PC-3 (cell line): Measurements from ENCODE around the gene AKAP14. TPM values are rescaled to one million over a fixed set of nuclear protein-coding genes. Genes with fewer than 3 reads are reported as not detected.

Experiments
- ATAC-seq: fragments of 200-7000 bp; cut with Tn5 transposase; 2 replicates; pipeline ENCODE4 v1.9.1; 2020; ENCODE audit warnings: mild to moderate bottlenecking, moderate library complexity
- BruUV-seq: library from RNA; stranded (reverse); fragments of 400-500 nt; replicated peaks from 2 replicates; lab custom pipeline; 2021; lab: Mats Ljungman, UMichigan
- CTCF ChIA-PET: fragments of 300-600 bp; sonication (Branson Sonifier 250); formaldehyde crosslinking; loops from one replicate; lab custom pipeline; 2022; ENCODE audit warnings: antibody characterized with exemption; lab: Charles Lee
- POLR2A ChIA-PET: fragments of 300-600 bp; sonication (Branson Sonifier 250); formaldehyde crosslinking; loops from one replicate; lab custom pipeline; 2022; ENCODE audit warnings: antibody characterized with exemption; ENCODE audit not compliant: unreplicated experiment; lab: Charles Lee
- DNase-seq: peaks from one replicate; pipeline ENCODE4 v3.0.0-alpha.2; 2015
- H2AFZ ChIP-seq: fragments of 300-600 bp; sonication (generic); 2 replicates; pipeline ENCODE4 v1.6.0; 2016; ENCODE audit warnings: antibody characterized with exemption, low read length
- H3F3A ChIP-seq: fragments of 300-600 bp; sonication (generic); one replicate; pipeline ENCODE4 v1.6.0; 2017; ENCODE audit warnings: antibody characterized with exemption, low read length, control low read depth, mild to moderate bottlenecking; ENCODE audit not compliant: unreplicated experiment
- H3K27ac ChIP-seq: fragments of 300-600 bp; sonication (generic); 2 replicates; pipeline ENCODE4 v1.5.1; 2016; ENCODE audit warnings: mild to moderate bottlenecking, low read length
- H3K27me3 ChIP-seq: fragments of 300-600 bp; sonication (generic); 2 replicates; pipeline ENCODE4 v1.6.1; 2016; ENCODE audit warnings: low read length, mixed read lengths
- H3K36me3 ChIP-seq: fragments of 300-600 bp; sonication (generic); 2 replicates; pipeline ENCODE4 v1.6.1; 2016; ENCODE audit warnings: low read depth, mixed run types, low read length, mixed read lengths
- H3K4me1 ChIP-seq: fragments of 300-600 bp; sonication (generic); 2 replicates; pipeline ENCODE4 v1.5.1; 2016; ENCODE audit warnings: low read length; ENCODE audit not compliant: insufficient read depth
- H3K4me2 ChIP-seq: fragments of 300-600 bp; sonication (generic); 2 replicates; pipeline ENCODE4 v1.6.0; 2016; ENCODE audit warnings: low read length
- H3K4me3 ChIP-seq: fragments of 300-600 bp; sonication (generic); 2 replicates; pipeline ENCODE4 v1.5.1; 2016; ENCODE audit warnings: mild to moderate bottlenecking, low read length, mixed read lengths
- H3K79me2 ChIP-seq: fragments of 300-600 bp; sonication (generic); 2 replicates; pipeline ENCODE4 v1.6.1; 2017; ENCODE audit warnings: low read length, mixed read lengths
- H3K9ac ChIP-seq: fragments of 300-600 bp; sonication (generic); 2 replicates; pipeline ENCODE4 v1.6.0; 2016; ENCODE audit warnings: mild to moderate bottlenecking, low read length
- H3K9me2 ChIP-seq: fragments of 300-600 bp; sonication (generic); replicated peaks from 2 replicates; pipeline ENCODE4 v1.6.1; 2016; ENCODE audit warnings: mixed run types, low read length, mixed read lengths
- H3K9me3 ChIP-seq: fragments of 300-600 bp; sonication (generic); 2 replicates; pipeline ENCODE4 v1.6.1; 2016; ENCODE audit warnings: low read length, mixed read lengths
- H4K20me1 ChIP-seq: fragments of 300-600 bp; sonication (generic); 2 replicates; pipeline ENCODE4 v1.6.1; 2016; ENCODE audit warnings: low read length, mixed read lengths
- CTCF ChIP-seq: fragments of 300-600 bp; sonication (generic); conservative IDR thresholded peaks from 2 replicates; pipeline ENCODE4 v1.5.1; 2017; ENCODE audit warnings: antibody characterized with exemption, low read depth, mild to moderate bottlenecking, low read length
- EZH2 ChIP-seq: fragments of 300-600 bp; sonication (generic); IDR thresholded peaks from one replicate; pipeline ENCODE4 v1.6.1; 2017; ENCODE audit warnings: antibody characterized with exemption, mild to moderate bottlenecking, low read length; ENCODE audit not compliant: unreplicated experiment
- EZH2phosphoT487 ChIP-seq: fragments of 300-600 bp; sonication (generic); IDR thresholded peaks from 2 replicates; pipeline ENCODE4 v1.6.1; 2018; ENCODE audit warnings: mild to moderate bottlenecking, antibody characterized with exemption, low read length, borderline replicate concordance
- intact Hi-C: fragments of 100-400 bp; cut with micrococcal nuclease; formaldehyde crosslinking; loops from 2 replicates; pipeline ENCODE4 v1.9.0; 2023
- total RNA-seq: library from RNA; depleted of rRNA; stranded (reverse); fragments of >200 nt; gene quantifications from 2 replicates; pipeline ENCODE4 v1.2.3, GENCODE V29; 2014

The AKAP14 gene
- total RNA-seq, 1 experiment from 2014 or later, result not detected

- no peaks in the 10 kb centered on the region for H4K20me1 ChIP-seq
- no peaks in the 10 kb centered on the region for H3K36me3 ChIP-seq
- ATAC-seq (peak; percentile 27; the same call in 1 of the 2 replicates), DNase-seq (peak; percentile 7)
- TF ChIP-seq CTCF (no peak), EZH2phosphoT487 (no peak), EZH2 (no peak)
- H3K27me3 ChIP-seq, result no peaks in the 10 kb centered on the region
- H3K4me1 ChIP-seq, result no peaks in the 10 kb centered on the region
- CTCF ChIA-PET, result no interaction called here
- no peak overlapping the region for H3K9ac ChIP-seq
- no peak overlapping the region for H3K27ac ChIP-seq
- no peaks in the 10 kb centered on the region for H3K9me3 ChIP-seq
- BruUV-seq, result no TSS peak
- H3K79me2 ChIP-seq, result no peaks in the 10 kb centered on the region
- no peaks in the 10 kb centered on the region for H3F3A ChIP-seq
- H3K4me2 ChIP-seq, result no peak overlapping the region
- H3K9me2 ChIP-seq, result no peaks in the 10 kb centered on the region
- intact Hi-C loops, result no loop called here
- POLR2A ChIA-PET, result no interaction called here
- no peak overlapping the region for H3K4me3 ChIP-seq
- no peak overlapping the region for H2AFZ ChIP-seq
Measured at GRCh38 chrX:119899125-119899524, 3.4 kb downstream of the AKAP14 start.

- Histone ChIP-seq H3K79me2 (no peaks in the 10 kb centered on the region), H3K27me3 (no peaks in the 10 kb centered on the region), H3K9ac (no peak overlapping the region), H3K4me1 (no peaks in the 10 kb centered on the region), H3K9me2 (no peaks in the 10 kb centered on the region), H3K4me3 (no peak overlapping the region), H3K4me2 (no peak overlapping the region), H3K9me3 (no peaks in the 10 kb centered on the region), H3K36me3 (no peaks in the 10 kb centered on the region), H4K20me1 (no peaks in the 10 kb centered on the region), H3K27ac (no peak overlapping the region), H3F3A (no peaks in the 10 kb centered on the region), H2AFZ (no peak overlapping the region)
- TF ChIP-seq EZH2 (no peak), EZH2phosphoT487 (no peak), CTCF (no peak)
- no TSS peak for BruUV-seq
- no peak for ATAC-seq
- intact Hi-C loops, result no loop called here
- POLR2A ChIA-PET, result interaction anchor here (0.7 kb wide), 1 partner anchor 162 kb away, joined by 6 read pairs; no protein-coding TSS in a partner anchor
- CTCF ChIA-PET, result no interaction called here
- DNase-seq, result no peak
Measured at GRCh38 chrX:119900976-119901375, 5.3 kb downstream of the AKAP14 start.

DNA sequence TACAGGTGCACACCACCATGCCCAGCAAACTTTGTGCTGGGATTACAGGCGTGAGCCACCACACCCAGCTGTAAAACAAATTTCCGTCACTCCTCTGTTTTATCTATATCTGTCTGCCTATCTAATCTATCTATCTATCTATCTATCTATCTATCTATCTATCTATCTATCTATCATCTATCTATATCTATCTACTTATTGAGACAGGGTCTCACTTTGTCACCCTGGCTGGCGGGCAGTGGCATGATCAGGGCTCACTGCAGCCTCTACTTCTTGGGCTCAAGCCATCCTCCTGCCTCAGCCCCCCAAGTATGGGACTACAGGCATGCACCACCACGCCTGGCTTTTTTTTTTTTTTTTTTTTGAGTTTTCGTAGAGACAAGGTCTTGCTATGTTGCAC lies 20.6 kb downstream of the AKAP14 start:
- Histone ChIP-seq H3K4me3 (no peak overlapping the region), H2AFZ (no peak overlapping the region), H3F3A (no peaks in the 10 kb centered on the region), H3K4me2 (no peak overlapping the region), H3K27ac (no peak overlapping the region), H3K4me1 (no peaks in the 10 kb centered on the region), H3K9me2 (no peaks in the 10 kb centered on the region), H3K79me2 (no peaks in the 10 kb centered on the region), H4K20me1 (no peaks in the 10 kb centered on the region), H3K9me3 (no peaks in the 10 kb centered on the region), H3K36me3 (no peaks in the 10 kb centered on the region), H3K9ac (no peak overlapping the region), H3K27me3 (no peaks in the 10 kb centered on the region)
- no peak for ATAC-seq
- no peak for TF ChIP-seq EZH2
- TF ChIP-seq EZH2phosphoT487, result no peak
- no peak for TF ChIP-seq CTCF
- ChIA-PET POLR2A (no interaction called here), CTCF (no interaction called here)
- intact Hi-C loops, result no loop called here
- BruUV-seq, result no TSS peak
- DNase-seq, result no peak
